Panc1 (cell line): ENCODE measurements around the gene LACTBL1.

Experiments used
- POLR2AphosphoS5 ChIP-seq: IDR thresholded peaks from 2 replicates; pipeline ENCODE4 v1.6.1; 2012; ENCODE audit warnings: mild to moderate bottlenecking, low read depth, low read length, moderate library complexity
- TCF7L2 ChIP-seq: IDR thresholded peaks from 2 replicates; pipeline ENCODE4 v1.6.1; 2011; ENCODE audit warnings: mild to moderate bottlenecking, low read depth, low read length, inconsistent platforms
- TF ChIP-seq, protein P1 (sequence below): fragments of 450-650 bp; IDR thresholded peaks from 2 replicates; pipeline ENCODE4 v1.5.1; 2017; ENCODE audit warnings: mild to moderate bottlenecking

DNA sequence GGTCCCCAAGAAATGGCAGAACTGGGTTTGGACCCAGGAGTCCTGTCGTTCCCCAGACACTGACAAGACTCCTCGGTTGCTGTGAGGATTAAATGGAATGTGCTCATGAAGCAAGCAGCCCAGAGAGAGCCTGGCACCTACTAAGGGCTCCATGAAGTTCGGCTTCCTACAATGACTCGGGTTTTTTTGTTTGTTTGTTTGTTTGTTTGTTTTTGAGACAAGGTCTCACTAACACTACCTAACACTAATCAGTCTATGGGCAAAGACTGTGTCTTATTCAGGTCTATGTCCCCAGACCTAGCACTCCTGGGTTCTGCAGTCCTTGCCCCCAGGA, 3.4 kb upstream of the LACTBL1 start:
- TF ChIP-seq TCF7L2, result no peak
- TF ChIP-seq, protein P1, sequence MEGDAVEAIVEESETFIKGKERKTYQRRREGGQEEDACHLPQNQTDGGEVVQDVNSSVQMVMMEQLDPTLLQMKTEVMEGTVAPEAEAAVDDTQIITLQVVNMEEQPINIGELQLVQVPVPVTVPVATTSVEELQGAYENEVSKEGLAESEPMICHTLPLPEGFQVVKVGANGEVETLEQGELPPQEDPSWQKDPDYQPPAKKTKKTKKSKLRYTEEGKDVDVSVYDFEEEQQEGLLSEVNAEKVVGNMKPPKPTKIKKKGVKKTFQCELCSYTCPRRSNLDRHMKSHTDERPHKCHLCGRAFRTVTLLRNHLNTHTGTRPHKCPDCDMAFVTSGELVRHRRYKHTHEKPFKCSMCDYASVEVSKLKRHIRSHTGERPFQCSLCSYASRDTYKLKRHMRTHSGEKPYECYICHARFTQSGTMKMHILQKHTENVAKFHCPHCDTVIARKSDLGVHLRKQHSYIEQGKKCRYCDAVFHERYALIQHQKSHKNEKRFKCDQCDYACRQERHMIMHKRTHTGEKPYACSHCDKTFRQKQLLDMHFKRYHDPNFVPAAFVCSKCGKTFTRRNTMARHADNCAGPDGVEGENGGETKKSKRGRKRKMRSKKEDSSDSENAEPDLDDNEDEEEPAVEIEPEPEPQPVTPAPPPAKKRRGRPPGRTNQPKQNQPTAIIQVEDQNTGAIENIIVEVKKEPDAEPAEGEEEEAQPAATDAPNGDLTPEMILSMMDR, result no peak
- no peak for TF ChIP-seq POLR2AphosphoS5
